ENCODE measurements around the gene PDZRN3.
"Not testable (repeated sequence)": the region's sequence is repeated elsewhere in the genome, so short reads cannot be mapped to it uniquely, and the experiment has no call there.

PDZRN3 gene

DNA sequence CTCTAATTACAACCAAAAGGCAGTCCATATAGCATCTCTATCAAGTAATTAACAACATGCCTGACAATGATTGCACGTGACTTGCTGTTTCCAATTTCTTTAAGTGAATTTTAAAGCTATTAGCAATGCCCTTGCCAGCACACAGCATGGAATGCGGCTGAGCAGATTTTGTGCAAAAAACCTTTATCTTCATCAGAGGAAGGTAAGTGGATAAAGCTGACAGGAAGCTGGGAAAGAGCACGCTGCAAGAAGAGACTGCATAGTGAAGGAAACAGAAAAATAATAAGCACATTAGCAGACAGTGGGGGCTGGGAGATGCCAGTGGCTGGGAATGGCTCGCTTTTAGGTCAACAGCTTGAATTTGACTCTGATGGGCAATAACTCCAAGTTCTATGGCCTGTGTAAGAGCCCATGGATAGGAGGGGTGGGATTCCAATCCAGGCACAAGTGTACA, 138.8 kb downstream of the PDZRN3 start:
- DNase-seq = no peak

DNA sequence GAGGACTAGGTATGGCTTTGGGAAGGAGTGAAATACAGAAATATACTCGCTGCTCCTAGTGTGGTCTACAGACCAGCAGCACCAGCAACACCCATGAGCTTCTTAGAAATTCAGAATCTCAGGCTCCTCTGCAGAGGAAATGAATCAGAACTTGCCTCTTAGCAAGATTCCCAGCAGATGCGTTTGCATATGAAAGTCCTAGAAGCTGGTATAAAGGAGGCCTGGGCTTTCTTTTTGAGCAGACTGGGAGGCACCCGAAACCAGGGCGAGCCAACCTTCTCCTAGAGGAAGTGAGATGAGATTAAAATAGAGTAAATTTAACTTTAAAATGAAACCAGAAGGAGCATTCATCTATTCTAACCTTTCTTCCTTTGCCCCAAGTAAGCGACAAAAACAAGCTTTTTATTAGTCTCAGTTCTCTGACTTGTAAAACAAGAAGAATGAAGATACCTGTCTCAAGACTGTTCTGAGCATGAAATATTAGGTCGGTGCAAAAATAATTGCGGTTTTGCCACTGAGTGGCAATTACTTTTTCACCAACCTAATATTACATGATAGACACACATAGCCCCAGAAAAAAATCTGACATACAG, 140.0 kb downstream of the PDZRN3 start:
- DNase-seq = no peak

DNA sequence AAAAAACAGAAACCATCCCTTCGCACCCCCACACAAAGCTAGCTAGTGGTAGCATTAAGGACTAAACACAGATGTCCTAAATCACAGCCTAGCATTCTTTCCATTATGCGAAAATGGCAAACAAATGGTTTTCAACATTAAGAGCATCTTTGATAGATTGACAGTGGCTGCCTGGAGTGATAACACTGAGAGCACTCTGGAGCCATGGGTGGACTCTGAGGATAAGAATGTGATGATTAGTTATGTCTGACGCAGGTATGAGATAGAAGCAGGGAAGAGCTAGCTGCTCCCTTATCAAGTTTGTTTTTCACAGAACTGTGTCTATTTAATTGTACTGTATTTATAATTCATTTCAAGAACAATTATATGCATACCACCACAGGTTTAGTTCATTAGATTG, 142.9 kb downstream of the PDZRN3 start:
- no peak for DNase-seq

DNA sequence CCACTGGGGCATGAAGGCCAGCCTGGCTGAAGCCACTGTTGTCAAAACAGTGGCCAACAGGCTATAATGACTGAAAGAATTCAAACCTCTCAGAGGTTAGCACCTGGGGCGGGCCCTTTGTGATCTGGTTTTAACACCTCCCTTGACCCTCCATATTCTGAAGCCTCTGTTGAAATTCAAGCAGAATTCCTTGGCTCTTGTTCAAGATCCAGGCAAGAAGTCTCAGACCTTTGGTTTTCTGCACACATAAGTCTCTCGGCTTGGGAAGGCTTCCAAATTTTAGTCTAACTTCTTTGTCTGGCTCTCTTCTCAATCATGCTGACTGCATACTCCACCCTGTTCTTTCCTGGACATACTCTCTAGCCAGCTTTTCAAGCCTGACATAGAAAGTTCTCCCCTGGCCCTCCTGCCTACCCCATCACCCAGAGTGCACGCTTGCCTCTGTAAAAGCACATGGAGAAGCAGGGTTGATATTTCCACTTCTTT, 144.5 kb downstream of the PDZRN3 start:
- no peak for DNase-seq

DNA sequence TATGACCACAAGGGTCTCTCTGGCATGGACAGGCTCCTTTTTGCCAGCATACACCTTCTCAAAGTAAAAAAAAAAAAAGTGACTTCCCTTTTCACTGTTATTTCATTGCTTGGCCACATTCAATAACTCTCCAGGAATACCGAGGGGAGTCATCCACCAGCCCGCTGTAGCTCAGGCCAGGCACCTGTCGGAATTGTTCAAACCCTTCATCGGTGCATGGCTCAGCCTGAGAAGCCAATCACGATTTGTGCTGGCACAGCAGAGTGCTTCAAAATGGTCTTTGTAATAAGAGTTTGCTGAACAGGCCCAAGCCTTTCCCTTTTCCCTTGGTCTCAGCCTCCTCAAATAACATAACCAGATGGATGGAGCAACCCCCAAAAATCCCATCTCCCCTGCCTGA, 145.4 kb downstream of the PDZRN3 start:
- no peak for DNase-seq

DNA sequence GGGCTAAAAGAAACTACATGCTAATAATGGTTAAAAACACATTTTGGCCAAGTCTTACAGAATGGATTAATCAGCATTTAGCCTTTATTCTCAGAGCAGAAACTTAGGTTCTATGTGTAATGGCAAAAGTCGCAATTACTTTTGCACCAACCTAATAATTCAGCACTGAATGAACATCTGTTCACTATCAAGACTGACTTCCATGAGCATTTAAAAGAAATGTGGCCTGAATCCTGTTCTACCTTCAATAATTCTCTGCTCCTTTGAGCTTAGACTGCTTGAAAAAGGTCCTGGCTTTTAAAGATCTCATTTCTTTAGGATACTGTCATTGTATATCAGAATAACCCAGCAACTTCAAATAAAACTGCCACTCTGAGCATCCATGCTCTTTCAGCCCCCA, 145.9 kb downstream of the PDZRN3 start:
- no peak for DNase-seq

DNA sequence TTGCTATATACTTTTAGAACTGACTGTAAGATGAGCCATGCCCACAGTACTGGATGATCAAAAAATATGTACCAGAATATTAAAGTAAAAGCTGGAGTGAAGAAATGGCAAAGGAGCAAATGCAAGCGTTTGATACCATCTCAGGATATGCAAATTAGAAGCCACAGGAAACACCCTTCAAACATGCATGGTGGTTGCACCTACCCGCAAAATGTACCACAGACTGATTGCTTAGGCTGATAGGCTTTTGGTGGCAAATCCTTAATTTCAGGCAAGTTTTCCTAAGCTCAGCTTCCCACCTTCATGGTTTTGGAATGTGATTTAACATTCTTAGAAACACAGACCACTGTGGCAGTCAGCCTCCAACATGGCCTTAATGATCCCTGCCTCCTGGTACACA, 149.0 kb downstream of the PDZRN3 start:
- DNase-seq = no peak

DNA sequence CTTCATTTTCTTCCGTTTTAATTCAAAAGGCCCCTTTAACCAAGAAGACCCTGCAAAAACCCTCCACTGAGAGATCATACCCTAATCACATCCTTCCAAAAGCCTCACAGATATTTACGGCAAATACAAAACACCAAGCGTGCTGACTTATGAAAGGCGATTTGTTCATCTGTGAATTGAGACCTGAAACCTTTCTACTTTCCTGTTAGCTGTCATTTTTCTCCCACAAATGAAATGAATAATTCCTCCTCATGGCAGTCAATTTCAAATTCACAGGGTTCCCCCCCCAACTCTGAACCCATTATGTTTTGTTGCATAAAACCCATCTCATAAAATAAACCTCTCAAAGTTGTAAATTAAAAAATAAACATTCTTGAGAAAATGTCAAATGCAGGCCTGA, 149.6 kb downstream of the PDZRN3 start:
- DNase-seq = no peak

DNA sequence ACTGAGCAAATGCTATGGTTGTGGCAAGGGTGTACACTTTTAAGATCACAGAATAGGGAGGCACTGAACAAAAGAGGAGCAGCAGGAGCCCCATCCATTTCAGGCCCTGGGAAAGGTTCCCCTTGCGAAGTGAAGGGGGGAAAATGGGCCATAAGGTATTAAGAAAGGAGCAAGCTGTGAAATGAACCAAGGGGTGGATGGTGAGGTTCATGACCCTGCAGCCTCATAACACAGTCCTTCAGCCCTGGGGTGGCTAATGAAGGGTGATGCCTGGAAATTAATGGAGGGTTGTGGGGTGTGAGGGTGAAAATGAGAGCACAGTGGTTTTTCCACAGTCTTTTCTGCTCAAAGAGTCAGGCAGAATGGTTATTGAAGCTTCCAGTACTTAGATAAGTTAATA, 150.1 kb downstream of the PDZRN3 start:
- no peak for DNase-seq

DNA sequence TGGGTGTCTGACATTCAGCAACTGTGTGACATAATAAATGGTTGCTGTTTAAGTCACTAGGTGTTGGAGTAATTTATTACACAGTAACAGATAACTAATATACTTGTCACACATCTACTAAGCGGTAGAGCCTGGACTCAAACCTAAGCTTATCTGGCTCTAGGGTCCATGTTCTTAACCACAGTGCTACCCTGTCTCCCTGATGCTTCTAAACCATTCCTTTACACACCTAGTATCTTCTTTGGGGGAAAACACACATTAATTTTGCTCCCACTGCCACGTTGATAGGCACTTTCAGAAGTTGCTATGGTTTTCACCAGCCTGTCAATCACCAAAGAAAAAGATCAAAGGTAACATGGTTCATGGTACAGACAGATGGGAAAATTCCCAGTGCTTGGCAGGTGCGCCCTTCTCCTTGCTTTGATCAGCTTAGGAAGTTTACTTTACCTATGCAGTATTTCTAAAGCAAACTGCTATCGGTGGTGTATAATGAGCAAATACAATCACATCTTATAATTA, 150.8 kb downstream of the PDZRN3 start:
- no peak for DNase-seq

DNA sequence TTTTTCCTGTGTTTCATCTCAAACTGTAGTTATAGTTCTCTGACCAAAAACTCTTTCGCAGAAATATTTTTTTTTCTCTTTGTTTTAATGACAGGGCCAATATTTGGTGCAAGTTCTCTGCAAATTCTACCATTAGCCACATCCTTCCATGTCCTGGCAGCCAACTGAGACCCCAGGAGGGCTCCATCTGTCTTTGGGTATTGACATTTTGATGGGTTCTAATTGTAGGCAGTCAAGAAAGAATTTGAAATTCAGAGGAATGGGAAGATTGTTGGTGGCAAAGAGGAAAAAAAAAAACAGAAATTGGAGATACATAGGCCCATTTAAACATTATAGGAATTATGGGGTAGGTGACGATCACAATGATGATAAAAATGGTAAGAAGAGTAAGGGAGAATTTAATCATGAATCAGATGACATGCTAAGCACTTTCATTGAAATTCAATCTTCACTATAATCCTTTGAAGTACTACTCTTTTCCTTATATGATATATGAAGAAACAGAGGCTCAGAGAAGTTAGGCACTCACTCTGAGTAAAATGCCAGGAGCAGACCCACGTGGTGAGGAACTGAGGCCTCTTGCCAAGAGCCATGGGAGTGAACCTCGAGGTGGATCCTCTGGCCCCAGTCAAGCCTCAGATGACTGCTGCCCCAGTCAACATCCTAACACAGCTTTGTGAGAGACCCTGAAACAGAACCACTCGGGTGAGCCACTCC, 151.4 kb downstream of the PDZRN3 start:
- no peak for DNase-seq

DNA sequence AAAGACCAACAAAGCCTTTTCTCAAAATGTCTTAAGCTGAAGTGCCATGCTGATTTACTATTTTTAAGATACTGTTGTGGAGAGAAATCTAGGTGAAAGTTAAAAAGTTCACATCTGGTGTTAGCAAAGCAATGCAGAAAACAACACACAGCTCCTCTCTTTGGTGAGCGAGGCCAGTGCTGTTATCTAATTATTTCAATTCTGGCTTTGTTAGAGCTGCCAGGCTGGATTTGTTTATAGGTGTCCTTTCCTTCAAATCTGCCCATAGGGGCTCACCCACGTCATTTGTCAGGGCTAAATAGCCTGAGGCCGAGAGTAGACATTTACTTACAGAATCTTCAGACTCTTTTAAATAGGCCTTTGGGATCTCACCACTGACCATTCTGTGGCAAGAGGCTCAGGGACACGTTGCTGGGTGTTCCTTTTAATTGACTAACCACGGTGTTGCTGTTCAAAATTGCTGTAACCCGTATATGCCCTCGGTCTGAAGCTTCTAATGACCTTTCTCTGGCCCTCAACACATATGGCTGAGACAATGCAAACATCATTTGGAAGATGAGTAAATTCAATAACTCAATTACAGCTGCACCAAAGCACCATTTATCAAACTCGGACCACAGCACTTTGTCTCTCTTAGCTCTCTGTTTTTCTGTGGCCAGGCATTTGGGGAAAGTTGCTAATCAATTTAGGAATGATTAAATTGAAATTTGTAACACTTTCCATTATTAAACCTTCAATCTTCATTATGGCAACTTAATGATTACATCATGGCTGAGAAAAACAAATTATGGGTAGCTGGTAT, 152.6 kb downstream of the PDZRN3 start:
- no peak for DNase-seq

DNA sequence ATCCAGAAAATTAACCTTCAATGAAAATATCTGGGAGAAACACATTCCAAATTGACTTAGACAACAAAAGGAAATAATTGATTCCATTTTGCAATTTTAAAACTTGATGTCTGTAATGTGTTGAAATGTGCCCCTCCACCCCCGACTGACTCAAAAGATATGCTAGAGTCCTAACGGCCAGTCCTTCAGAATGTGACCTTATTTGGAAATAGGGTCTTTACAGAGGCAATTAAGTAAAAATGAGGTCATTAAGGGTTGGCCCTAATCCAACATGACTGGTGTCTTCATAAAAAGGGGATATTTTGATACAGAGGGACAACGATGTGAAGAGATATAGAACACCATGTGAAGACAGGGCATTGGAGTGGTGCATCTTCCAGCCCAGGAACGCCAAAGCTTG, 153.9 kb downstream of the PDZRN3 start:
- no peak for DNase-seq

DNA sequence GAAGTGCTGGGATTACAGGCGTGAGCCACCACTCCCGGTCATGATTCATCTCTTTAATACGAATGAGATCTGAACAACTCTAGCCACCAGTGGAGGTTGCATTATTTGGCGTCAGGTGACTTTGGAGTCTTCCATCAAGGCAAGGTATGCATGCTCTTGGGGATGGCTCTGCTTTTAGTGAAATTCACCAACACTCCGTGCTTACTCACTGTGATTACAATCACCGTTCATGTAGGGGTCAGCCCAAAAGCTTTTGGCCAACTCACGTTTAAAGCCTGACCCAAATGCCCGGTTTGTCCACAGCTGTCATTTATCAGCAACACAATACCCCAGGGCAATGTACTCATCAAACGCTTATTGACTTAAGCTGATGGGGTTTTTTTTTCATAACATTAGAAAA, 155.4 kb downstream of the PDZRN3 start:
- DNase-seq = no peak

DNA sequence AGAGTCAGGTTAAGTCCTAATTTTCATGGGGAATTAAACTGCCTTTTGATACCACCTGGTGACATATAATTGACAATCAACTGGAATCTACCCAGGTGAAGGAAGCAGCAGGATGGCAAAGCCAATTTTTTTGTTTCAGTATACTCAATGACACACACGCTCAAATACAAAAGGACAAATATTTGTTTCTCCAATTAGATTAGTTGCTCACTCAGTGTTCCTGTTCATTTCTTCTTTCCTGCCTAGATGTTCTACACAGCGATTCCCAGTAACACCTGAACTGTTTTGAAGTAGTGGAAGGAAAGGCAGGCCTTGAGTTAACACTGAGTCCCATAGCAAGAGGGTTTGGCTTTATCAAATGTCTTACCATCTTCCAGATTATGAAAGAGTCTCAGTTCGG, 157.5 kb downstream of the PDZRN3 start:
- no peak for DNase-seq

DNA sequence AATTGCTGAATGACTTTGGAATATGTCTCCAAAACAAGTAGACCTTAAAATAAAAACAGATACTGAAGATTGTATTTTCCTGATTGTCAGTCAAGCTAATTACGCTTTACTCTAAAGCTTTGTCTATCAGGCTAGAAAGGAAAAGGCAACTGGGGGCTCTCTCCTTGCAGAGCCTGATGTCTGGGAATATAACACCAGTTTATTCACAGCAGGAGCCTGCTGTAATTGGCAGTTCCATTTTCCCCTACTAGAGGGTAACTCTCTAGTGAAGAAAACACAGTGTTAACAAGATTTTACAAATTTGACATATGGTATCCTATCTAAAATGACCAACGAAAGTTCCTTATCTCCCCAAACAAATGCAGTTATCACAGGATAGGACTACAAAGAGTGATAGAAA, 158.8 kb downstream of the PDZRN3 start:
- DNase-seq = no peak

DNA sequence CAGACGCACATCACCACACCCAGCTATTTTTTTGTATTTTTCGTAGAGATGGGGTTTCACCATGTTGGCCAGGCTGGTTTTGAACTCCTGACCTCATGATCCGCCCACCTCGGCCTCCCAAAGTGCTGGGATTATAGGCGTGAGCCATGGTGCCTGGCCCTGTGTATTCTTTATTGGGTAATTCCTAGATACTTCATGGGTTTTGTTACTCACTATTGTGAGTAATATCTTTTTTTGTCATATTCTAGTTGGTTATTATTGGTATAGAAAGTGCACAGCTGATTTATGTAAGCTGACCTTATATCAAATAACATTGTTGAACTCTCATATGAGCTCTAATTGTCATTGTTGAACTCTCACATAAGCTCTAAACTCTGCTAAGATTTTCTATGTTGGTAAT, 160.6 kb downstream of the PDZRN3 start:
- DNase-seq = not testable (repeated sequence)

DNA sequence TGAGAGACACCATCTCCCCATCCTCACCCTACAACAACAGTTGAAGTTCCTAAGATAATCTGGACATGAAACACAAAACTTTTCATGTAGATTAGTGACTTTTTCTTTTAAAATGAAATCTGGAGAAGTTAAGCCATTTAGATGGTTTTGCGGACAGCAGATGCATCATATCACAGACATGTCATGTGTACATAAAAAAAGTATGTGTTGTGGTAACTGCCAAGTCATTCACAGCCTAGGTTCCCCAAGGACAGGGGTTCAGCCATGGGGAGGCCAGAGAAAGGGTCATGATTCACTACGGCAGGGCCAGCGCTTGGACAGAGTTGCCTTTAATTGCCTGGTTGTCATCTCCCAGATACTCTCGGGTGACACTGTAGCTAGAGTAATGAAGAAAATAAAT, 163.2 kb downstream of the PDZRN3 start:
- no peak for DNase-seq

DNA sequence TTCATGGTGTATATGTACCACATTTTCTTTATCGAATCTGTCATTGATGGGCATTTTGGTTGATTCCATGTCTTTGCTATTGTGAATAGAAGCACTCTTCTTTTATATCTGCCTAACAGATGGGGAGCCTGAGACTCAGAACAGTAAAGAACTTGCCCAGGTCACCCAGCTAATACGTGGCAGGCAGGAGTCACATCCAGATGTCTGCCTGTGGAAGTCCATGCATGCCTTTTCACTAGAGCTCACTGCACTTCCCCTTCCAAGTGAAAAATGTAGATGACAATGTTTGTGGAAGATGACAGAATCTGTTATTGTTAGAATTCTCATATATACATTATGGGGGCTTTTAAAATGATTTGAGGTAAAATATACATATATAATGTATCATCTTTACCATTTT, 165.0 kb downstream of the PDZRN3 start:
- DNase-seq = no peak

DNA sequence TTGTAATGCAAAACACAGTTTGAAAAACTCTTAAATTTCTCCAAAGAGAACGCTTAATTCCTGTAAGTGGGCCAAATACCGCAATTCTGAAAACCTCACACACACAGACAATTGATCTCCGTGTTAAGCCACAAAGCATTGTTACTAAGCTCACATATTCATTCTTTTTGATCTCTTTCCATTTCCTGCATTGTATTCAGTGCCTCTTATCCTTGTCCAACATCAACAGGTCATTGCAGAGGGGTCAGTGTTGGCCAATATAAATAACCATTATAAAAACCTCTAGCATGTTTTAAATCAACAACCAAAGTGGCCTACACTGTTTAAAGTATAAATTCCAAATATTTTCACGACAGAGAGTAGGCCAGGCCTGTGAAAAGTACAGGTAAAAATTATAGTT, 171.1 kb downstream of the PDZRN3 start:
- no peak for DNase-seq

DNA sequence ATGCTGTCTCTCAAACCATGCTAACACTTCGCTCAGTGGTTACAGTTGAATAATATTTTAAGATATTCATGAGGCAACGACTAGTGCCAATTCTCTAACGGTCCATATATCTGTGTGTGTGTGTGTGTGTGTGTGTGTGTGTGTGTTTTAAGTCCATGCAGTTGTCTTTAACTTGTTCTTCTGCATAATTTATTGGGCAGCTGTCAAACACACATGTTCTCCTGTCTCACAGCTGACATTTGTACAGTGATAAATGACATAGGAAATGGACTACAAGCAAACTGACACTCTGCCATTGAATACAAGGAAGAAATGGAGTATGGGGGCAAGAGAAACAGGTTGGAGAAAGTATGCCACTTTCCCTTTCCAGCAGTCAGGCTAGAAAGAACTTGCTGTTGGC, 172.0 kb downstream of the PDZRN3 start:
- DNase-seq = no peak

DNA sequence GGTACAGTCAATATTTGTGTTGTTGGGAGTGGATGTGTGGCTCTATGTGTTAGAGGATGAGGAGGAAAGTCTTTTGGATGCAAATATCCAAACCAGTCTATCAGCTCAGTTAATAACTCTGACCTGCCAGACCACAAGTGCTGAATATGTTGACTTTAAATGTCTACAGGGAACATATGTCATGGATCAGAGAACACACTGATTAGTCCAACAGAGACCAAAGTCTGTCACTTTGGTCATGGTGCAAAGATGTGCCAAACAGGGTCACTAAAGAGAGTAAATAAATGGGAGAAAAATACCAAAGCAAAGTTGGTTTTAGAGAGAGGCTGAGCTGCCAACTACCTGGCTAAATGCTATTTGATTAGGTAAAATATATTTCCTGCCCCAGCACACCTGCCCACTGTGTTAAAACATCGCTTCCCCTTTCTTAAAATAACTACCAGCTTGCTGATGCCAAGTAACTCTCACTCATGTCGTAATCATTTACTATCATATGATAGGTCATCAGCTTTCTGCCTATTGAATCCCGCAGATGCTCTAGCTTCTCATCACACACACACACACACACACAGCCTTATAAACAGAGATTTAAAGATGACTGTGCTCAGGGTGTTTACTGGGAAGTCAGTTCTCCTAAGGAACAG, 173.3 kb downstream of the PDZRN3 start:
- peak; percentile 21 to 25 (median 23) for DNase-seq

DNA sequence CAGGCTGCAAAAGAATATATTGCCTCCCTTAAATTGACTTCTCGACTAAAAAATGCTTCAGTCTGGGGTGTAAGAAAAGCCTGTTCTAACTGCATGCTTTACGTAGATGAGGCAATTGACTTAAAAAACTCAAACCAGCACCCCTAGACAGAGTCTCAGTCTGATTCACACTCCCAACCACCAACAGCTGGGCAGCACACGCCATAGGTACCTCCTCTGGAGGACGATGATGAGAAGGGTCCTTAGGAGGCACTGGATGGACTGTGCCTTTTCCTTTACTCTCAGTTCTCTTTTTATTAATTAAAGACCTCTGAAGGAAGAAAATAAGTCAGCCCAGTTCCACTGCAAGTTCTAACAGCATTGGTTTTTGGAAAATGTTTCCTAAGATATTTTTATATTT, 175.0 kb downstream of the PDZRN3 start:
- no peak for DNase-seq
